ENCODE measurements around the gene PTGFRN. TPM values are rescaled to one million over a fixed set of nuclear protein-coding genes. Genes with fewer than 3 reads are reported as not detected.

The PTGFRN gene
- total RNA-seq, result 75.4 TPM

DNA sequence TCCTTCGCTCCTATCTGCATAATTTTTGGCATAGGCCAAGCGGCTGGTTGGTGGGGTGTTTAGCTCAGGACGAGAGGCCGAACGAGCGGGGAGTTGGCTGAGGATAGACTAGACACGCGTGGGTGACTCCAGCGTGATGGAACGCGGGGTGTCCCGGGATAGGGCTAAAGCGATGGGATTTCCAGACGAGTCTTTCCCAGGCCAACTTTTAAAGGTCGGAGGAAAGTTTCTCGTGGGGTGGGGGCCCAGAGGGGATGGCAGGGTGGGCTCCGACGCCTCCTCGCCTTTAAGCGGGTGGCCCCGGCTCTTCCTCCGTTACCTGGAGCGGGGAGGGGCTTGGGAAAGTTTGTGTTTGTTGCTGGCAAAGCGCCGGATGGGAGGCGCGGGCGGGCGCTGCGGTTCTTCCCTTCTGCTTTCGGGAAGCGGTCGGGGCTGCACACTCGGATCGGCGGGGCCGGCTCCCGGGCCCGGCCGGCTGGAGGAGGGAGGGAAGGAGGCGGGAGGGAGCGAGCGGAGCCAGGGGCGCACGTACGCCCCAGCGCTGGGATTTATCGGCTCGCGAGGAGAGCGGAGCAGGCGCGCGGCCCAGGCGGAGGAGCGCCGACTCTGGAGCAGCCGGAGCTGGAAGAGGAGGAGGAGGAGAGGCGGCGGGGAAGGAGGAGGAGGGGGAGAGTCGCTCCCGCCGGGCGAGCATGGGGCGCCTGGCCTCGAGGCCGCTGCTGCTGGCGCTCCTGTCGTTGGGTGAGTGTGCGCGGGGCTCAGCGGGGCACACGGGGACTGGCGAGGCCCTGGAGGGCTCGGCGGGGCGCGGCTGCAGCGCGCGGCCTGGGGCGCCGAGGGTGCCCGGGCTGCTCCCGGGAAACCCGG, at the start of gene PTGFRN:
Gene PTGFRN, plus strand, starts transcription at position 405 of the 867 bp plus-strand sequence. Its CDS starts 288 bp downstream, at position 693.

DNA sequence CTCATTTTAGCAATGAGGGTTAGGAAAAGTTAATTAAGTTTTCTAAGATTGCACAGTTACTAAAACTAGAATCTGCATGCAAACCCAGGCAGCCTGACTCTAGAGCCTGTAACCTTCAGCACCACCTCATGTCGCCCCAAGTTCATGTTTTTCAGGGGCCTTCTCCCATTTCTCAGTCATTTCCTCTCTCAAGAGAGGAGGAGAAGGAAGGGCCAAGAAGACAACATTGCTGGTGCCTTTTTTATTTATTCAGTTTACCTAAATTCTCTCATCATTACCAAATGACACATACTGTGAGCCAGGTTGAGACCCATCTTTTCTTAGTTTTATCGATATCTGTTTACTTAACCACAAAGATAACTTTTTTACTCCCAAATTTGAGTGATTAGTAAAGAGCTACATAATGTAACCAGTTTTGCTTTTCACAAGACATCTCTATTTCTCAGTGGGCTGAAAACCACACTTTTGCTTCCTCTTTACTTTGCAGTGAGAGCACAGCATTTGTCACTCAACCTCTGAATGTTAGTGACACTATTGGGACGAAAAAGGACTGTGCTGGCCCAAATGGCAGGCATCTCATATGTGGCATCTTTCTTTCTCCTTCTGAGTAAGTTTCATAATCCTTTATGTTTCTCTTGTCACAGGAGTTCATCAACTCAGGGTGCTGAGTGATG, 91.7 kb downstream of the PTGFRN start, which contains the start of gene CD101:
Gene CD101, plus strand, starts transcription at position 507 of the 674 bp plus-strand sequence. Its CDS starts 58 bp downstream, at position 565.

Other genes with a start within 250 kb of the PTGFRN start
- gene IGSF3, start 242.2 kb upstream of the PTGFRN start, total RNA-seq, result 50.4 TPM
- not detected for gene CD2, start 155.5 kb upstream of the PTGFRN start, total RNA-seq
- 1.5 TPM for gene CD101, start 91.8 kb downstream of the PTGFRN start, total RNA-seq
- gene TTF2, start 150.4 kb downstream of the PTGFRN start, total RNA-seq, result 27.8 TPM
- gene TRIM45, start 211.8 kb downstream of the PTGFRN start, total RNA-seq, result 8.7 TPM

Measured in camera-type eye (tissue), 1 donor.